PC-3 (cell line): Measurements from ENCODE around the gene TNXB. TPM values are rescaled to one million over a fixed set of nuclear protein-coding genes. Genes with fewer than 3 reads are reported as not detected.

Source experiments
- ATAC-seq: fragments of 200-7000 bp; cut with Tn5 transposase; 2 replicates; pipeline ENCODE4 v1.9.1; 2020; ENCODE audit warnings: mild to moderate bottlenecking, moderate library complexity
- BruUV-seq: library from RNA; stranded (reverse); fragments of 400-500 nt; replicated peaks from 2 replicates; lab custom pipeline; 2021; lab: Mats Ljungman, UMichigan
- CTCF ChIA-PET: fragments of 300-600 bp; sonication (Branson Sonifier 250); formaldehyde crosslinking; loops from one replicate; lab custom pipeline; 2022; ENCODE audit warnings: antibody characterized with exemption; lab: Charles Lee
- POLR2A ChIA-PET: fragments of 300-600 bp; sonication (Branson Sonifier 250); formaldehyde crosslinking; loops from one replicate; lab custom pipeline; 2022; ENCODE audit warnings: antibody characterized with exemption; ENCODE audit not compliant: unreplicated experiment; lab: Charles Lee
- DNase-seq: peaks from one replicate; pipeline ENCODE4 v3.0.0-alpha.2; 2015
- H2AFZ ChIP-seq: fragments of 300-600 bp; sonication (generic); 2 replicates; pipeline ENCODE4 v1.6.0; 2016; ENCODE audit warnings: antibody characterized with exemption, low read length
- H3F3A ChIP-seq: fragments of 300-600 bp; sonication (generic); one replicate; pipeline ENCODE4 v1.6.0; 2017; ENCODE audit warnings: antibody characterized with exemption, low read length, control low read depth, mild to moderate bottlenecking; ENCODE audit not compliant: unreplicated experiment
- H3K27ac ChIP-seq: fragments of 300-600 bp; sonication (generic); 2 replicates; pipeline ENCODE4 v1.5.1; 2016; ENCODE audit warnings: mild to moderate bottlenecking, low read length
- H3K27me3 ChIP-seq: fragments of 300-600 bp; sonication (generic); 2 replicates; pipeline ENCODE4 v1.6.1; 2016; ENCODE audit warnings: low read length, mixed read lengths
- H3K36me3 ChIP-seq: fragments of 300-600 bp; sonication (generic); 2 replicates; pipeline ENCODE4 v1.6.1; 2016; ENCODE audit warnings: low read depth, mixed run types, low read length, mixed read lengths
- H3K4me1 ChIP-seq: fragments of 300-600 bp; sonication (generic); 2 replicates; pipeline ENCODE4 v1.5.1; 2016; ENCODE audit warnings: low read length; ENCODE audit not compliant: insufficient read depth
- H3K4me2 ChIP-seq: fragments of 300-600 bp; sonication (generic); 2 replicates; pipeline ENCODE4 v1.6.0; 2016; ENCODE audit warnings: low read length
- H3K4me3 ChIP-seq: fragments of 300-600 bp; sonication (generic); 2 replicates; pipeline ENCODE4 v1.5.1; 2016; ENCODE audit warnings: mild to moderate bottlenecking, low read length, mixed read lengths
- H3K79me2 ChIP-seq: fragments of 300-600 bp; sonication (generic); 2 replicates; pipeline ENCODE4 v1.6.1; 2017; ENCODE audit warnings: low read length, mixed read lengths
- H3K9ac ChIP-seq: fragments of 300-600 bp; sonication (generic); 2 replicates; pipeline ENCODE4 v1.6.0; 2016; ENCODE audit warnings: mild to moderate bottlenecking, low read length
- H3K9me2 ChIP-seq: fragments of 300-600 bp; sonication (generic); replicated peaks from 2 replicates; pipeline ENCODE4 v1.6.1; 2016; ENCODE audit warnings: mixed run types, low read length, mixed read lengths
- H3K9me3 ChIP-seq: fragments of 300-600 bp; sonication (generic); 2 replicates; pipeline ENCODE4 v1.6.1; 2016; ENCODE audit warnings: low read length, mixed read lengths
- H4K20me1 ChIP-seq: fragments of 300-600 bp; sonication (generic); 2 replicates; pipeline ENCODE4 v1.6.1; 2016; ENCODE audit warnings: low read length, mixed read lengths
- EZH2 ChIP-seq: fragments of 300-600 bp; sonication (generic); IDR thresholded peaks from one replicate; pipeline ENCODE4 v1.6.1; 2017; ENCODE audit warnings: antibody characterized with exemption, mild to moderate bottlenecking, low read length; ENCODE audit not compliant: unreplicated experiment
- EZH2phosphoT487 ChIP-seq: fragments of 300-600 bp; sonication (generic); IDR thresholded peaks from 2 replicates; pipeline ENCODE4 v1.6.1; 2018; ENCODE audit warnings: mild to moderate bottlenecking, antibody characterized with exemption, low read length, borderline replicate concordance
- intact Hi-C: fragments of 100-400 bp; cut with micrococcal nuclease; formaldehyde crosslinking; loops from 2 replicates; pipeline ENCODE4 v1.9.0; 2023
- total RNA-seq: library from RNA; depleted of rRNA; stranded (reverse); fragments of >200 nt; gene quantifications from 2 replicates; pipeline ENCODE4 v1.2.3, GENCODE V29; 2014
- TF ChIP-seq, protein P1 (sequence below): fragments of 300-600 bp; sonication (generic); conservative IDR thresholded peaks from 2 replicates; pipeline ENCODE4 v1.5.1; 2017; ENCODE audit warnings: antibody characterized with exemption, low read depth, mild to moderate bottlenecking, low read length

The TNXB gene
- total RNA-seq, 1 experiment from 2014 or later, result 2.9 TPM

DNA sequence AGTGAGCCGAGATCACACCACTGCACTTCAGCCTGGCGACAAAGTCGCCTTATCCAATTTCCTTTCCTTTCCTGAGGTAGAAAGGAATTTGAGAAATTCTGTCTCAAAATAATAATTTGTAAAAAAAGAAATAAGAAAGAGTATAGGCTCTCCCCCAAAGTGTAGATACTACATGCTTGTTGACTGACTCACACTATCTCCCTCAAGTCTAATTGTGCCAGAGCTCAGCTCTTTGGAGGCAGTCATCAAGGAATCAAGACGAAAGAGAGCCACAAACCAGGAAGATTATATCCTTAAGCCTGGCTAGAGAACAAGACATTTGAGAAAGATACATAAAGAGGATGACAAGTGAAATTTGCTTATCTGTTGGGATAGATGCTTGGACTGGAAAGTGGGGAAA lies 24.6 kb upstream of the TNXB start:
- Histone ChIP-seq H3K4me2 (no peak overlapping the region), H2AFZ (no peak overlapping the region), H4K20me1 (no peaks in the 10 kb centered on the region), H3K27me3 (no peaks in the 10 kb centered on the region), H3K79me2 (peaks cover 11% of the 10 kb centered on the region), H3F3A (no peaks in the 10 kb centered on the region), H3K9ac (no peak overlapping the region), H3K36me3 (no peaks in the 10 kb centered on the region), H3K4me3 (no peak overlapping the region), H3K9me2 (no peaks in the 10 kb centered on the region), H3K4me1 (peaks cover 6% of the 10 kb centered on the region), H3K27ac (no peak overlapping the region), H3K9me3 (no peaks in the 10 kb centered on the region)
- ATAC-seq, result no peak
- CTCF ChIA-PET, result no interaction called here
- no peak for DNase-seq
- POLR2A ChIA-PET, result no interaction called here
- TF ChIP-seq EZH2phosphoT487 (no peak), EZH2 (no peak)
- TF ChIP-seq, protein P1, sequence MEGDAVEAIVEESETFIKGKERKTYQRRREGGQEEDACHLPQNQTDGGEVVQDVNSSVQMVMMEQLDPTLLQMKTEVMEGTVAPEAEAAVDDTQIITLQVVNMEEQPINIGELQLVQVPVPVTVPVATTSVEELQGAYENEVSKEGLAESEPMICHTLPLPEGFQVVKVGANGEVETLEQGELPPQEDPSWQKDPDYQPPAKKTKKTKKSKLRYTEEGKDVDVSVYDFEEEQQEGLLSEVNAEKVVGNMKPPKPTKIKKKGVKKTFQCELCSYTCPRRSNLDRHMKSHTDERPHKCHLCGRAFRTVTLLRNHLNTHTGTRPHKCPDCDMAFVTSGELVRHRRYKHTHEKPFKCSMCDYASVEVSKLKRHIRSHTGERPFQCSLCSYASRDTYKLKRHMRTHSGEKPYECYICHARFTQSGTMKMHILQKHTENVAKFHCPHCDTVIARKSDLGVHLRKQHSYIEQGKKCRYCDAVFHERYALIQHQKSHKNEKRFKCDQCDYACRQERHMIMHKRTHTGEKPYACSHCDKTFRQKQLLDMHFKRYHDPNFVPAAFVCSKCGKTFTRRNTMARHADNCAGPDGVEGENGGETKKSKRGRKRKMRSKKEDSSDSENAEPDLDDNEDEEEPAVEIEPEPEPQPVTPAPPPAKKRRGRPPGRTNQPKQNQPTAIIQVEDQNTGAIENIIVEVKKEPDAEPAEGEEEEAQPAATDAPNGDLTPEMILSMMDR, result no peak
- intact Hi-C loops, result no loop called here
- no TSS peak for BruUV-seq

DNA sequence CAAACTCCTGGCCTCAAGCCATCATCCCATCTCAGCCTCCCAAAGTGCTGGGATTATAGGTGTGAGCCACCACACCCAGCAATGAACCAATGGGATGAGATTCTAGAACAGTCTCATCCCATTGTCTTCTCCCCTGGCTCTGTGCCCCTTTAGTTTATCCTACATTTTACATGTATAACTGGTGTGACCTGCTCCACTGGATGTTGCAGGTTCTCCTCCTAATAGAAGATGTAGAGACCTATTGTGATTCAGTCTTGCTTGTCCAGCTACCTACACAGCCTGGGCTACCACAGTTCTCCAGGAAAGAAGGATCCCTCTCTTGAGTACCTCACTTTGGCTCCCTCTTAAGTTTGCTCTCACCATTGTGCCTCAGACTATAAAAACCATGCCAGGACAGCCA lies 23.0 kb upstream of the TNXB start:
- H3K9ac ChIP-seq, result no peak overlapping the region
- intact Hi-C loops, result no loop called here
- H3K27me3 ChIP-seq, result no peaks in the 10 kb centered on the region
- no peaks in the 10 kb centered on the region for H3K36me3 ChIP-seq
- no peaks in the 10 kb centered on the region for H4K20me1 ChIP-seq
- H2AFZ ChIP-seq, result no peak overlapping the region
- no peaks in the 10 kb centered on the region for H3K9me3 ChIP-seq
- ChIA-PET CTCF (no interaction called here), POLR2A (no interaction called here)
- TF ChIP-seq, protein P1, result no peak
- no peak for TF ChIP-seq EZH2phosphoT487
- TF ChIP-seq EZH2, result no peak
- ATAC-seq (no peak), DNase-seq (peak; percentile 51)
- H3F3A ChIP-seq, result no peaks in the 10 kb centered on the region
- peaks cover 22% of the 10 kb centered on the region for H3K79me2 ChIP-seq
- no TSS peak for BruUV-seq
- H3K4me2 ChIP-seq, result no peak overlapping the region
- H3K9me2 ChIP-seq, result no peaks in the 10 kb centered on the region
- H3K4me1 ChIP-seq, result peaks cover 13% of the 10 kb centered on the region
- no peak overlapping the region for H3K27ac ChIP-seq
- no peak overlapping the region for H3K4me3 ChIP-seq

DNA sequence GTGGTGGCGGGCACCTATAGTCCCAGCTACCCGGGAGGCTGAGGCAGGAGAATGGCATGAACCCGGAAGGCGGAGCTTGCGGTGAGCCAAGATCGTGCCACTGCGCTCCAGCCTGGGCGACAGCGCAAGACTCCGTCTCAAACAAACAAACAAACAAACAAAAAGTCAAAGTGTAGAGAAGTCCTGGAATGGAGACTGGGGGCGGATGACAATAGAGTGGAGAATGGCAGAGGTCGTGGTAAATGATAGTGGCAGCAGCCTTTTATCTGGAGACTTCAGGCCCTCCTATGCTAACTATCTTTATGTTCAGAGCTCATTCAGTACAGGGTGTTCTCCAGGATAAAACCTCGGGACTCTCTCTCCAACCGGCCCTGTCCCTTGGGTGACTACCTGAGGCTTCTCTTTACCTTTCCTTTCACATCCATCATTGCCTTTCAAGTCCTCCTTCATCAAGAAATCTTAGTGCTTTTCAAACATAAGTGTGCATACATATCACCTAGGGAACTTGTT lies 22.4 kb upstream of the TNXB start:
- intact Hi-C loops, result no loop called here
- Histone ChIP-seq H3K4me2 (no peak overlapping the region), H3K9ac (no peak overlapping the region), H4K20me1 (no peaks in the 10 kb centered on the region), H3K9me3 (no peaks in the 10 kb centered on the region), H3K4me1 (peaks cover 19% of the 10 kb centered on the region), H3K36me3 (no peaks in the 10 kb centered on the region), H3K27me3 (no peaks in the 10 kb centered on the region), H3K9me2 (no peaks in the 10 kb centered on the region), H2AFZ (no peak overlapping the region), H3K4me3 (no peak overlapping the region), H3K27ac (no peak overlapping the region), H3F3A (no peaks in the 10 kb centered on the region), H3K79me2 (peaks cover 28% of the 10 kb centered on the region)
- ATAC-seq (no peak), DNase-seq (no peak)
- ChIA-PET POLR2A (no interaction called here), CTCF (no interaction called here)
- TF ChIP-seq, protein P1, result no peak
- no peak for TF ChIP-seq EZH2phosphoT487
- TF ChIP-seq EZH2, result no peak
- BruUV-seq, result no TSS peak
